Ishikawa (cell line): ENCODE results near the gene PSMB2.

Experiments used
- CEBPB ChIP-seq: IDR thresholded peaks from 2 replicates; pipeline ENCODE4 v1.6.1; 2012
- CREB1 ChIP-seq: IDR thresholded peaks from 2 replicates; pipeline ENCODE4 v1.6.1; 2012; ENCODE audit warnings: low read depth
- EGR1 ChIP-seq: IDR thresholded peaks from 2 replicates; pipeline ENCODE4 v1.6.1; 2012
- EP300 ChIP-seq: IDR thresholded peaks from 2 replicates; pipeline ENCODE4 v1.6.1; 2012; ENCODE audit warnings: borderline replicate concordance
- FOXM1 ChIP-seq: IDR thresholded peaks from 2 replicates; pipeline ENCODE4 v1.6.1; 2012; ENCODE audit warnings: low read depth, borderline replicate concordance
- MAX ChIP-seq: IDR thresholded peaks from 2 replicates; pipeline ENCODE4 v1.6.1; 2012
- NFIC ChIP-seq: IDR thresholded peaks from 2 replicates; pipeline ENCODE4 v1.6.1; 2012
- RAD21 ChIP-seq: IDR thresholded peaks from 2 replicates; pipeline ENCODE4 v1.6.1; 2012; ENCODE audit warnings: low read depth
- TAF1 ChIP-seq: IDR thresholded peaks from 2 replicates; pipeline ENCODE4 v1.6.1; 2012; ENCODE audit warnings: low read depth, mild to moderate bottlenecking
- TCF12 ChIP-seq: IDR thresholded peaks from 2 replicates; pipeline ENCODE4 v1.6.1; 2012; ENCODE audit warnings: low read depth
- TEAD4 ChIP-seq: IDR thresholded peaks from 2 replicates; pipeline ENCODE4 v1.6.1; 2012
- ZBTB7A ChIP-seq: IDR thresholded peaks from 2 replicates; pipeline ENCODE4 v1.6.1; 2012; ENCODE audit warnings: low read depth

- TF ChIP-seq MAX: no peak
- no peak for TF ChIP-seq NFIC
- no peak for TF ChIP-seq FOXM1
- no peak for TF ChIP-seq RAD21
- no peak for TF ChIP-seq CEBPB
- TF ChIP-seq EP300: no peak
- no peak for TF ChIP-seq EGR1
- TF ChIP-seq TEAD4: no peak
- no peak for TF ChIP-seq TCF12
- no peak for TF ChIP-seq TAF1
- no peak for TF ChIP-seq CREB1
- TF ChIP-seq ZBTB7A: no peak
These were observed 50.8 kb downstream of the PSMB2 start for GRCh38 chr1:35590476-35591040.
